Memory B cell (primary cell): ENCODE data around the gene ATP8A2.

Experiments used
- ATAC-seq: fragments of 150-1000 bp; cut with Tn5 transposase; 2 replicates; pipeline ENCODE4 v1.10.0; 2021; ENCODE audit warnings: low read depth, mild to moderate bottlenecking, moderate library complexity
- DNase-seq, 2 donors: peaks; one replicate each; pipeline ENCODE4 v3.0.0; 2022; ENCODE audit warnings: low spot score in 2 of 2
- H3K27ac Mint-ChIP-seq: one replicate; pipeline ENCODE4 v1.8.0; 2022; ENCODE audit warnings: mild to moderate bottlenecking, moderate library complexity, mixed read lengths
- H3K27me3 Mint-ChIP-seq: one replicate; pipeline ENCODE4 v1.8.0; 2022; ENCODE audit warnings: mixed read lengths
- H3K36me3 Mint-ChIP-seq: one replicate; pipeline ENCODE4 v1.8.0; 2022; ENCODE audit warnings: mild to moderate bottlenecking, mixed read lengths
- H3K4me1 Mint-ChIP-seq: one replicate; pipeline ENCODE4 v1.8.0; 2022; ENCODE audit warnings: mixed read lengths
- H3K4me3 Mint-ChIP-seq: one replicate; pipeline ENCODE4 v1.8.0; 2022; ENCODE audit warnings: mild to moderate bottlenecking, moderate library complexity, mixed read lengths
- H3K9me3 Mint-ChIP-seq: one replicate; pipeline ENCODE4 v1.8.0; 2022; ENCODE audit warnings: mixed read lengths

The ATP8A2 gene

GRCh38 chr13:25874064-25874737, 502.4 kb downstream of the ATP8A2 start:
- Mint-ChIP-seq H3K36me3 (no peaks in the 10 kb centered on the region), H3K4me1 (no peaks in the 10 kb centered on the region), H3K27ac (no peak overlapping the region)

GRCh38 chr13:25874907-25875306, 503.1 kb downstream of the ATP8A2 start:
- no peak for DNase-seq
- no peaks in the 10 kb centered on the region for H3K4me1 Mint-ChIP-seq

More at GRCh38 chr13:25874064-25874737, 502.4 kb downstream of the ATP8A2 start:
- Mint-ChIP-seq H3K9me3 (peaks cover 3% of the 10 kb centered on the region), H3K4me3 (no peak overlapping the region), H3K27me3 (peaks cover 11% of the 10 kb centered on the region)
- DNase-seq (no peak), ATAC-seq (no peak)

DNA sequence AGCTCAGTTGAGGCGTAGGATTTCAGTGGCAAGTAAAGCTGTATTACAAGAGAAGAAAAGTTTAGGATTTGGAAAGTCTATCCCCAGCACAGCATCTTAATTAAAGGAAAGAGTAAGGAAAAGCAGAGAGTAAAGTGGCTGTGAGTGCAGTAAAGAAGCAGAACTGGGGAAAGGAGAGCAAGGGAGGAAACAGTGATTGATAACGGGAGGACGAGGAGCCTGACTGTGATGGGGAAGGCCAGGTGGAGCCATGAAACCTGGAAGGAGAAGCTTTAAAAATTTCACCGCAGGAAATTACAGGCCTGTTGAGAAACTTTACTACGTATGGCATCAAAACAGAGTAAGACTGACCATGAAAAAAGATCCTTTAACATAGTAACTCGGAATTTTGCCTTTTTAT, 504.5 kb downstream of the ATP8A2 start:
- no peaks in the 10 kb centered on the region for H3K36me3 Mint-ChIP-seq
- no peak overlapping the region for H3K4me3 Mint-ChIP-seq
- H3K27ac Mint-ChIP-seq, result no peak overlapping the region
- peaks cover 3% of the 10 kb centered on the region for H3K9me3 Mint-ChIP-seq
- no peak for ATAC-seq
- H3K4me1 Mint-ChIP-seq, result no peaks in the 10 kb centered on the region
- no peak for DNase-seq
- peaks cover 11% of the 10 kb centered on the region for H3K27me3 Mint-ChIP-seq

More at GRCh38 chr13:25874907-25875306, 503.1 kb downstream of the ATP8A2 start:
- no peak overlapping the region for H3K4me3 Mint-ChIP-seq
- peaks cover 11% of the 10 kb centered on the region for H3K27me3 Mint-ChIP-seq
- H3K36me3 Mint-ChIP-seq, result no peaks in the 10 kb centered on the region
- peaks cover 3% of the 10 kb centered on the region for H3K9me3 Mint-ChIP-seq
- H3K27ac Mint-ChIP-seq, result no peak overlapping the region
- no peak for ATAC-seq

GRCh38 chr13:25879466-25879865, 507.7 kb downstream of the ATP8A2 start:
- H3K36me3 Mint-ChIP-seq, result no peaks in the 10 kb centered on the region
- no peak overlapping the region for H3K4me3 Mint-ChIP-seq
- H3K27ac Mint-ChIP-seq, result no peak overlapping the region
- H3K4me1 Mint-ChIP-seq, result no peaks in the 10 kb centered on the region
- no peaks in the 10 kb centered on the region for H3K9me3 Mint-ChIP-seq
- ATAC-seq (no peak), DNase-seq (no peak)
- peaks cover 5% of the 10 kb centered on the region for H3K27me3 Mint-ChIP-seq

DNA sequence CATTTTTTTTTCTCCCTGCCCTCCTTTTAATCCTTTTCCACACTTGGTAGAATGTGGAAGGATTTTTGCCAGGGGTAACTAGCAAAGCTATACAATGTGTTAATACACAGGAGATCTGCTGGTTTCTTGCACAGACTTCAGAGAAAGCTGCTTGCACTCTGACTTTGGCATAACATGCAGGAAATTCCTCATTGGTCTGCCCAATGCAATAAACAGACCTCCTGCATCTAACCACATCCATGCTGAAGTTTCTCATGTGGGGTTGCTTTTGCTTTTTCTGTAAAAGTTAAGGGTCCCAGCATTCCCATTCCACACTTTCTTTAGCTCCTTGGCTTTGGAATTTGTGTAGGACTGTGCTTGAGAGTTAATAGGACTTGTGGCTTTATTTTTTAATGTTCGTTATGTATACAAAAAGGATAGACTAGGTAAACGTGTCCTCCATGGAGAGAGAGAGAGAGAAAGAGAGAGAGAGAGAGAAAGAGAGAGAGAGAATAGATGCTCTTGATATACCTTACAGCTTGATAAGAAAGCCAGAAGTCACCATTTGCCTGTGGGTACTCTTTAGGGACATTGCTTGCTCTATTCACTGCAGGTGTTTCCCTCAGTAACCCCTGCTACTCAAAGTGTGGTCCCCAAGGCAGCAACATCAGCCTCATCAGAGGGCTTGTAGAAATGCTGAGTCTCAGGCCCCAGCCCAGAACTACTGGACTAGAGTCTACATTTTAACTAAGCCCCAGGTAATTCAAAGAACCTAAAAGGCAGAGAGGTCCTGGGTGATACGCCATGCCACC, 509.6 kb downstream of the ATP8A2 start:
- Mint-ChIP-seq H3K36me3 (no peaks in the 10 kb centered on the region), H3K9me3 (no peaks in the 10 kb centered on the region), H3K4me1 (no peaks in the 10 kb centered on the region), H3K27me3 (peaks cover 5% of the 10 kb centered on the region), H3K27ac (no peak overlapping the region), H3K4me3 (no peak overlapping the region)
- no peak for ATAC-seq
- DNase-seq, result no peak

GRCh38 chr13:25881971-25882451, 510.2 kb downstream of the ATP8A2 start:
- peaks cover 5% of the 10 kb centered on the region for H3K27me3 Mint-ChIP-seq
- H3K4me1 Mint-ChIP-seq, result no peaks in the 10 kb centered on the region
- no peak for ATAC-seq

GRCh38 chr13:25882466-25883357, 510.9 kb downstream of the ATP8A2 start:
- Mint-ChIP-seq H3K4me3 (no peak overlapping the region), H3K27ac (no peak overlapping the region), H3K27me3 (peaks cover 3% of the 10 kb centered on the region), H3K4me1 (no peaks in the 10 kb centered on the region), H3K9me3 (no peaks in the 10 kb centered on the region), H3K36me3 (no peaks in the 10 kb centered on the region)
- ATAC-seq (peak; percentile 21), DNase-seq (no peak)

More at GRCh38 chr13:25881971-25882451, 510.2 kb downstream of the ATP8A2 start:
- Mint-ChIP-seq H3K4me3 (no peak overlapping the region), H3K27ac (no peak overlapping the region), H3K9me3 (no peaks in the 10 kb centered on the region), H3K36me3 (no peaks in the 10 kb centered on the region)
- no peak for DNase-seq

- DNase-seq (no peak), ATAC-seq (no peak)
- H3K27ac Mint-ChIP-seq, result no peak overlapping the region
- H3K27me3 Mint-ChIP-seq, result no peaks in the 10 kb centered on the region
- H3K4me3 Mint-ChIP-seq, result no peak overlapping the region
- peaks cover 1% of the 10 kb centered on the region for H3K9me3 Mint-ChIP-seq
- H3K4me1 Mint-ChIP-seq, result no peaks in the 10 kb centered on the region
- no peaks in the 10 kb centered on the region for H3K36me3 Mint-ChIP-seq
These were observed 513.6 kb downstream of the ATP8A2 start for GRCh38 chr13:25885418-25885817.

- no peaks in the 10 kb centered on the region for H3K4me1 Mint-ChIP-seq
- H3K27me3 Mint-ChIP-seq, result no peaks in the 10 kb centered on the region
- H3K27ac Mint-ChIP-seq, result no peak overlapping the region
- H3K9me3 Mint-ChIP-seq, result peaks cover 1% of the 10 kb centered on the region
- DNase-seq, result no peak
- ATAC-seq, result no peak
- no peak overlapping the region for H3K4me3 Mint-ChIP-seq
- no peaks in the 10 kb centered on the region for H3K36me3 Mint-ChIP-seq
These were observed 514.9 kb downstream of the ATP8A2 start for GRCh38 chr13:25886438-25887214.

GRCh38 chr13:25887962-25888655, 516.3 kb downstream of the ATP8A2 start:
- Mint-ChIP-seq H3K27ac (no peak overlapping the region), H3K36me3 (no peaks in the 10 kb centered on the region), H3K27me3 (no peaks in the 10 kb centered on the region), H3K4me1 (no peaks in the 10 kb centered on the region), H3K4me3 (no peak overlapping the region), H3K9me3 (peaks cover 1% of the 10 kb centered on the region)
- peak; percentile 55 for ATAC-seq
- no peak for DNase-seq

GRCh38 chr13:25890671-25891212, 519.0 kb downstream of the ATP8A2 start:
- no peaks in the 10 kb centered on the region for H3K36me3 Mint-ChIP-seq
- no peak overlapping the region for H3K4me3 Mint-ChIP-seq

DNA sequence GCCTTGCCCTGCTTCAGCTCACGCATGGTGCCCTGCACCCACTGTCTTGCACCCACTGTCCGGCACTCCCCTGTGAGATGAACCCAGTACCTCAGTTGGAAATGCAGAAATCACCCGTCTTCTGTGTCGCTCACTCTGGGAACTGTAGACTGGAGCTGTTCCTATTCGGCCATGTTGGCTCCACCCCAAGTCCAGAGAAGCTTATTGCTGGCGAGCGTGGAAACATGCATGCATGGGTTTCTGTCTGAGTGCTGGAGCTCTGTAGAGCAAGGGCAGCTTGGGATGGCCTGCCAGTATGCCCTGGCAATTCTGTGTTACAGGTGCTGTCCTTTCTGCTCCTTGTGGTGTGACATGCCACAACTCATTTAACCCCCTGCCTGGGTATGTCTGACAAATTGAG, 527.2 kb downstream of the ATP8A2 start:
- peaks cover 18% of the 10 kb centered on the region for H3K27me3 Mint-ChIP-seq
- ATAC-seq, result no peak
- H3K36me3 Mint-ChIP-seq, result peaks cover 2% of the 10 kb centered on the region
- H3K4me1 Mint-ChIP-seq, result peaks cover 6% of the 10 kb centered on the region
- H3K27ac Mint-ChIP-seq, result no peak overlapping the region
- DNase-seq, result no peak
- H3K9me3 Mint-ChIP-seq, result peaks cover 6% of the 10 kb centered on the region
- no peak overlapping the region for H3K4me3 Mint-ChIP-seq

More at GRCh38 chr13:25890671-25891212, 519.0 kb downstream of the ATP8A2 start:
- ATAC-seq, result no peak
- H3K27ac Mint-ChIP-seq, result no peak overlapping the region
- H3K4me1 Mint-ChIP-seq, result no peaks in the 10 kb centered on the region
- H3K27me3 Mint-ChIP-seq, result no peaks in the 10 kb centered on the region
- no peak for DNase-seq
- peaks cover 1% of the 10 kb centered on the region for H3K9me3 Mint-ChIP-seq
